Large intestine (tissue), 12 donors: ENCODE results near the gene TM9SF3. TPM values are rescaled to one million over a fixed set of nuclear protein-coding genes. Genes with fewer than 3 reads are reported as not detected.

Source experiments
- DNase-seq, 2 donors: peaks; one replicate each; pipeline versions ENCODE4 v3.0.0 to v3.0.0-alpha.2; 2013
- H3K27ac ChIP-seq: one replicate; pipeline ENCODE4 v1.5.1; 2013; ENCODE audit warnings: low read length
- H3K27me3 ChIP-seq: 2 replicates; pipeline ENCODE4 v1.6.1; 2013; ENCODE audit warnings: low read length; ENCODE audit not compliant: control insufficient read depth, insufficient read depth
- H3K36me3 ChIP-seq: 2 replicates; pipeline ENCODE4 v1.6.1; 2013; ENCODE audit warnings: low read length; ENCODE audit not compliant: control insufficient read depth, insufficient read depth
- H3K4me1 ChIP-seq: one replicate; pipeline ENCODE4 v1.6.1; 2013; ENCODE audit warnings: low read length; ENCODE audit not compliant: control insufficient read depth, insufficient read depth
- H3K4me3 ChIP-seq: one replicate; pipeline ENCODE4 v1.5.1; 2013; ENCODE audit warnings: low read length
- H3K9me3 ChIP-seq: one replicate; pipeline ENCODE4 v1.6.1; 2013; ENCODE audit warnings: mild to moderate bottlenecking, low read depth, low read length, moderate library complexity; ENCODE audit not compliant: control insufficient read depth
- WGBS: methylation state at CpG from one replicate; pipeline ENCODE4 v1.1.5; 2013; ENCODE audit warnings: low lambda C conversion rate; ENCODE audit not compliant: insufficient coverage; 5-methylcytosine and 5-hydroxymethylcytosine counted together
- long read RNA-seq, 11 donors: transcript quantifications; one replicate each; lab custom pipeline, GENCODE V29; 2026
- polyA plus RNA-seq: library from polyadenylated mRNA; unstranded; fragments of 120-200 nt; gene quantifications from one replicate; pipeline ENCODE4 v1.2.1, GENCODE V29; 2013

TM9SF3 gene
- polyA plus RNA-seq: 211 TPM
- long read RNA-seq, donor 1, full-length matches to known transcripts: 35 of 54 reads
- long read RNA-seq, donor 1, partial matches to known transcripts: 19 of 54 reads
- long read RNA-seq, donor 1, other reads (novel, unspliced or antisense): 0 of 54 reads
- long read RNA-seq, donor 2, full-length matches to known transcripts: 50 of 122 reads
- long read RNA-seq, donor 2, partial matches to known transcripts: 54 of 122 reads
- long read RNA-seq, donor 2, other reads (novel, unspliced or antisense): 18 of 122 reads
- long read RNA-seq, donor 3: 0 reads
- long read RNA-seq, donor 4, full-length matches to known transcripts: 9 of 9 reads
- long read RNA-seq, donor 4, partial matches to known transcripts: 0 of 9 reads
- long read RNA-seq, donor 4, other reads (novel, unspliced or antisense): 0 of 9 reads
- long read RNA-seq, donor 5, full-length matches to known transcripts: 42 of 119 reads
- long read RNA-seq, donor 5, partial matches to known transcripts: 77 of 119 reads
- long read RNA-seq, donor 5, other reads (novel, unspliced or antisense): 0 of 119 reads
- long read RNA-seq, donor 6, full-length matches to known transcripts: 61 of 77 reads
- long read RNA-seq, donor 6, partial matches to known transcripts: 16 of 77 reads
- long read RNA-seq, donor 6, other reads (novel, unspliced or antisense): 0 of 77 reads
- long read RNA-seq, donor 7, full-length matches to known transcripts: 31 of 49 reads
- long read RNA-seq, donor 7, partial matches to known transcripts: 18 of 49 reads
- long read RNA-seq, donor 7, other reads (novel, unspliced or antisense): 0 of 49 reads
- long read RNA-seq, donor 8, full-length matches to known transcripts: 64 of 119 reads
- long read RNA-seq, donor 8, partial matches to known transcripts: 55 of 119 reads
- long read RNA-seq, donor 8, other reads (novel, unspliced or antisense): 0 of 119 reads
- long read RNA-seq, donor 9, full-length matches to known transcripts: 53 of 64 reads
- long read RNA-seq, donor 9, partial matches to known transcripts: 11 of 64 reads
- long read RNA-seq, donor 9, other reads (novel, unspliced or antisense): 0 of 64 reads
- long read RNA-seq, donor 10, full-length matches to known transcripts: 82 of 105 reads
- long read RNA-seq, donor 10, partial matches to known transcripts: 17 of 105 reads
- long read RNA-seq, donor 10, other reads (novel, unspliced or antisense): 6 of 105 reads
- long read RNA-seq, donor 11, full-length matches to known transcripts: 59 of 78 reads
- long read RNA-seq, donor 11, partial matches to known transcripts: 19 of 78 reads
- long read RNA-seq, donor 11, other reads (novel, unspliced or antisense): 0 of 78 reads

DNA sequence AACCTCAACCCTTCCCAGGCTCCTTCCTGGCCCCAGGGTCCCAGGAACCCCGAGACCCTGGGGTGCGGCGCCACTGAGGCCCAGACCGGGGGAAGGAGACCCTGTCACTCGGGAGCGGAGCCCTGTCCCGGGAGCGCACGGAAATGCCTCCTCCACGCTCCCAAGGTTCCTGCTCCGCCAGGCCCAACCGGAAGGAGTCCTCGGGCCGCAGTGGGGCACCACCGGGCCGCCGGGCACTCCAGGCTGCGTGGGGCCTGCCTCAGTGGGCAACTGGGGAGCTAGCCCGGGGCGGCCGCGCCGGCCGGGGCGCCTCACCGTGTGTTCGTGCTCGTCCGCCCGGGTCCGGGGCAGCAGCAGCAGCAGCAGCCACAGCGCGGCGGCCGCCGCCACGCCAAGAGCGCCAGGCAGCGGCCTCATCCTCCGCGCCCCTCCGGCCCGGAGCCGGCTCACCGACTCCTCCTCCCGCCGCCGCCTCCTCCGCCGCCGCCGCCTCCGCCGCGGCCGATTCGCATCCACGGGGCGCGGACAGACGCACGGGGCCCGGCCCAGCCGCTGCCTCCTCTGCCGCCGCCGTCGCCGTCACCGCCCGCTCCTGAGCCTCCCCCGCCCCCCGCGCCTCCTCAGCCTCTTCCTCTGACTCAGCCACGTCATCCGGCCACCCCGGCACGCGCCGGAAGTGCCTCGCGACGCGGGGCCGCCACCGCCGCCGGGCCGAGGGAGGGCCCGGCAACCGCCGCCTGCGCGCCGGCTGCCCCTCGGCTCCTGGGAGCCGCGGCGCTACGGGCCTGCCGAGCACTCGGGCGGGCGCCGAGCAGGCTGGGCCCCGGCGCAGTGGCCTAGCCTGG lies at the start of gene TM9SF3:
TSS of gene TM9SF3 (minus strand) at position 594 of the 845 bp plus-strand sequence. CDS start at position 417, 177 bp downstream.
- Histone ChIP-seq H3K9me3 (no peaks in the 10 kb centered on the region), H3K27ac (peak within 1 kb of the TSS; percentile 98), H3K4me3 (peak within 1 kb of the TSS; percentile 96), H3K36me3 (no peaks in the 10 kb centered on the region), H3K4me1 (peaks cover 33% of the 10 kb centered on the region), H3K27me3 (no peaks in the 10 kb centered on the region)
- whole genome bisulfite sequencing: no CpG with 5 or more reads among the region's 107 CpGs
- DNase-seq: peak; percentile 89 to 94

- DNase-seq: peak; percentile 83 to 92
- Histone ChIP-seq H3K36me3 (no peaks in the 10 kb centered on the region), H3K9me3 (peaks cover 4% of the 10 kb centered on the region), H3K27me3 (no peaks in the 10 kb centered on the region), H3K27ac (peak overlapping the region; percentile 88), H3K4me1 (peaks cover 52% of the 10 kb centered on the region), H3K4me3 (no peak overlapping the region)
- no CpG with 5 or more reads among the region's 1 CpG for WGBS
Measured at GRCh38 chr10:96636551-96636950, 49.7 kb upstream of the TM9SF3 start.

DNA sequence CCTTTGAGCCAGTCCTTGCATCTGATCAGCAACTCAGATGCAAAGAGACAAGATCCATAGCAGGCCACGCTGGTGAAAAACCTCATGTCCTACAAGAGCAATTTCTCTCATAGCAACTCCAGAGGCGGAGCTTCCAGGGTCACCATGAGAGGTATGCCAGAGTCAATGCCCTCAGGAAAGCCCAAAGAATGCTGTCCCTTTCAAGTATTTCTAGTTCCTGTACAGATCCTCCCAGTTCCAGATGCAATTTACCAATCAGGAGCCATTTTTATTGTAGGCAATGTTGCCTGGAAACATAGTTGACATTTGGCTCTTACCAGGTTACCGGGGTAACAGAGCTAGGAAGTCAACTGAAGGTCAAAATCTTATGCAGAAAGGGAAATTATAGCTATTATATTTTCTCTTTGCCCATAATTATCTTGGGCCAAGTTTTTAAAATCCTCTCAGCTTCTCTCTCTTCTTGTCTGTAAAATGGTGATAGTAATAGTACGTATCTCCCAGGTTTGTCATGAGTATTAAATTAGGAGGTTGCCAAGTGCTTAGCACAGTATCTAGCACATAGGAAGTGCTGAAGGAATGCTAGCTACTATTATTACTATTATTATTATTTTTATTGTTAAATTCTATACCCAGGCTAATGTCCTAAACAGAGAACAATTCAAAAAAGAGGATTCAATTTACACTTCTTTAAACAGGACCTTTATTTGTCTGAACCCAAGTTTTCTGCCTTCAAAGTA lies 46.3 kb upstream of the TM9SF3 start:
- Histone ChIP-seq H3K4me1 (peaks cover 44% of the 10 kb centered on the region), H3K9me3 (no peaks in the 10 kb centered on the region), H3K36me3 (no peaks in the 10 kb centered on the region), H3K27me3 (no peaks in the 10 kb centered on the region), H3K4me3 (no peak overlapping the region), H3K27ac (peak overlapping the region; percentile 51)
- DNase-seq: peak; percentile 76 to 91
- WGBS: no CpG with 5 or more reads among the region's 4 CpGs

- no peaks in the 10 kb centered on the region for H3K27me3 ChIP-seq
- H3K27ac ChIP-seq: no peak overlapping the region
- no CpG with 5 or more reads among the region's 1 CpG for WGBS
- H3K4me1 ChIP-seq: no peaks in the 10 kb centered on the region
- H3K4me3 ChIP-seq: no peak overlapping the region
- no peak for DNase-seq
- no peaks in the 10 kb centered on the region for H3K36me3 ChIP-seq
- H3K9me3 ChIP-seq: no peaks in the 10 kb centered on the region
Measured at GRCh38 chr10:96627292-96627691, 40.5 kb upstream of the TM9SF3 start.

DNA sequence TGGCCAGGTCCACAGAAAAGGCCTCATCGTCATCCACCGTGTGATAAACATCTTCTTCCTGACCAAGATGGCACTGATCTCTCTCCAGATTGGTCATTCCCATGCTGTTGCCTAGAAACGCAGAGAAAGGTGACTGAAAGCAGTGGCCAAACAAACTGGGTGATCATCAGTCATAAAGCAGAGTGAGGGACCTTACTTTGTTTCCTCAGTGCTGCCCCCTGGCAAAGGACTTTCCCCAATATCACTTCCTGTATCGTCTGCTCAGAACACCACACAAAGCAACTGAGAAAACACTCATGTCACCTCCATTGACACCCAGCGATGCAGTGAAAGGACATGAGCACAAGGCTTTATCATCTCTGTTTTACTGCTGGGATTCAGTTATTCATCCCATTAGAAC lies 40.0 kb upstream of the TM9SF3 start:
- no peak overlapping the region for H3K27ac ChIP-seq
- H3K9me3 ChIP-seq: no peaks in the 10 kb centered on the region
- no peaks in the 10 kb centered on the region for H3K36me3 ChIP-seq
- no peak overlapping the region for H3K4me3 ChIP-seq
- H3K27me3 ChIP-seq: no peaks in the 10 kb centered on the region
- no peak for DNase-seq
- no peaks in the 10 kb centered on the region for H3K4me1 ChIP-seq
- 75% methylated on average over 1 of the region's 5 CpGs for WGBS

DNA sequence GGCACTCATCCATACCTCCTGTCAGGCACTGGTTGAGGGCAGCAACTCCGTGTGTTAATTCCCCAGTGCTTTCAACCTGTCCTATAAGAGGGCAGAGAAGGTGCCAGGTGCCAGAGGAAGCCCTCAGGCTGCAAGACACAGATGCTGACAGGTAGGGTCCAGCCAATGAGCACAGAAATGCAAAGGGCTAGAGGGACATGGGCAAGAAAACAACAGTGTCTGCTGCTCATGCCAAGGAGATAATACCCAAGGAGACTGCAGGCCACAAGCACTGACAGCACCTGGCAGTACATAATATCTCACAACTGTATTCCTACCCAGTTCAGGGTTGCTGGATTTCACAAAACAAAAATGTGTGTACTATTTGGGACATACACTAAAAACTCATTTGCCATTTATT lies 38.4 kb upstream of the TM9SF3 start:
- no CpG with 5 or more reads among the region's 1 CpG for WGBS
- no peak overlapping the region for H3K4me3 ChIP-seq
- H3K27me3 ChIP-seq: no peaks in the 10 kb centered on the region
- no peaks in the 10 kb centered on the region for H3K36me3 ChIP-seq
- no peak for DNase-seq
- H3K4me1 ChIP-seq: no peaks in the 10 kb centered on the region
- no peaks in the 10 kb centered on the region for H3K9me3 ChIP-seq
- no peak overlapping the region for H3K27ac ChIP-seq

DNA sequence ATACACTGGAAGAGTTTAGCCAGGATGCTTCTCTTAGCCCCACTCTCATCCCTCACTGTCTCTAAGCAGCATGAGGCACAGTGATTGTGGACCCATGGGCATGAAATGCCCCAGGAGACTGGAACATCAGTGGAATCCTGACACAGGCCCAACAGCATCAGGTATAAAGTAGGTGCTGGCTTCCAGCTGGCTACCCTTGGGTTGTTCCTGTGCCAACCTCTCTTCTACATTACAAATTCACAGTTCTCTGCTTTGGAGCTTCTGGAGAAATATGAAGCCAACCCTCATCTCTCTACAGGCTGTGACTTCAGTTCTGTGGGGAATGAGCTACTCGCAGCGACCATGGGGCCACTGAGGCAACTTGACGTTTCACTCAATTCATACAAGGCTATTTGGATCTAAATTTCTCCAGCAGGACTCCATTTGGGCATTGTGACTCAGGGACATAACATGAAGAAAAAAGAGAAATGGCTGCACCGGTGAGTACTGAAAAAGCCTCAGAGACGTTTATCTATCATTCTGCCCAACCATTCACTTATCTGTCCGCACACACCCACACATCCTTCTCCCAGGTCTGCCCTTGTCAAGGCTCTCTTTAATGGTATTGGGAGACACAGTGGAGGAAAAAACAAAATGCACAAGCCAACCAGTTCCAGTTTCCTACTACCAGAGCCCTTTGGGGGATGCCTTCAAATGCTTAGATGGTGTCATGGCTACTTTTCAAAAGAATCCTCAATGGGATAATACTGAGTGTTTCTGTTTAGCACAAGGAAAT lies 35.4 kb upstream of the TM9SF3 start:
- Histone ChIP-seq H3K27me3 (no peaks in the 10 kb centered on the region), H3K4me3 (no peak overlapping the region), H3K9me3 (no peaks in the 10 kb centered on the region), H3K36me3 (no peaks in the 10 kb centered on the region), H3K4me1 (no peaks in the 10 kb centered on the region), H3K27ac (no peak overlapping the region)
- no peak for DNase-seq
- WGBS: no CpG with 5 or more reads among the region's 6 CpGs

DNA sequence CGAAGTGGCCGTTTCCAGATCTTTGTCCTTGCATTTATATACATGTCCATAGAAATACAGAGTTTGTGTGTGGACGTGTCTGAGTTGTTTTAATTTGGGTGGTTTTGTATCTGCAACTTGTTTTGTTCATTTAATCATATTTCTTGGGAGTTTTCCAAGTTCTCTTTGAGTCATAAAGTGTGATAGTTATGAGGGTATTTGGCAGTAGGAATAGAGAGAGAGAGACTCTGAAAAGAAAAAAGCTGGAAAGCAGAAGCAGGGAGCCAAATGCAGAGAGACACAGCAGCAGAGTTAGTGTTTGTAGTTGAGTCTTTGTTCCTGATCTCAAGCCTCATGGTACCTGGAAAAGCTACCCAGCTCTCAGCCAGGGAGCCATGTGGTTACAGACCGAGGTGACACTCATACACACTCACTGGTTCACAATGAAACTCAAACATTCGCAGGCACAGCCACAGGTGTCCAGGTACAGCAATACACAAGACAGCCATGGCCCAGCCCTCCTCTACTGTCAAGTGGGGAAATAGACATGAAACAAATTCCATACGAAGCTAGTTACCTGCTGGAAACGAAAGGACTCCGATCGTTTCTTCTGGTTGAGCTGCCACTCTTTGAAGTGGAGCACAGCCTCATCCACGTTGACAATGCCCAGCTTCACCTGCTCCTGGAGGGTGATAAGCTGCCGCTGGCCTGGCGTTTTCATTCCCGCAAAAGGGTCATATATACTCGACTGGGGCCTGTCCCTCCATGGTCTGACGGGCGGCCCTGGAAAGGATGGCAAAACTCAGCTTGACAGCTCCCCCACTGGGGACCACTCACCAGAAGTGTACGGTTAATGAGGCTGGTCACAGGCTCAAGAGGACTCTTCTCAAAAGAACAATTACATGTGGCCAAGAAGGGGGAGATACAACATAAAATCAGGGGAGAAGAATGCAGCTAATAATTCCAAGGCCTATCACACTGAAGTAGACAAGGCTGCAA lies 33.3 kb upstream of the TM9SF3 start:
- H3K27me3 ChIP-seq: no peaks in the 10 kb centered on the region
- H3K4me1 ChIP-seq: no peaks in the 10 kb centered on the region
- no peak overlapping the region for H3K4me3 ChIP-seq
- no peaks in the 10 kb centered on the region for H3K36me3 ChIP-seq
- no peaks in the 10 kb centered on the region for H3K9me3 ChIP-seq
- no peak for DNase-seq
- WGBS: 100% methylated on average over 1 of the region's 17 CpGs
- H3K27ac ChIP-seq: no peak overlapping the region
